HEK293 (cell line): ENCODE results near the gene UBR4.

Experiments used
- SALL2 ChIP-seq: fragments of 450-650 bp; formaldehyde crosslinking; IDR thresholded peaks from 2 replicates; pipeline ENCODE4 v1.5.0; 2017; ENCODE audit warnings: missing biosample characterization, mild to moderate bottlenecking, missing genetic modification characterization, borderline replicate concordance
- ZBTB20 ChIP-seq: fragments of 450-650 bp; formaldehyde crosslinking; IDR thresholded peaks from 2 replicates; pipeline ENCODE4 v1.5.1; 2016; ENCODE audit warnings: missing biosample characterization, missing genetic modification characterization
- ZNF221 ChIP-seq: fragments of 450-650 bp; formaldehyde crosslinking; IDR thresholded peaks from 2 replicates; pipeline ENCODE4 v1.5.1; 2017; ENCODE audit warnings: missing biosample characterization, missing genetic modification characterization, borderline replicate concordance
- TF ChIP-seq, protein P1 (sequence below): fragments of 450-650 bp; formaldehyde crosslinking; IDR thresholded peaks from 2 replicates; pipeline ENCODE4 v1.5.1; 2016; ENCODE audit warnings: missing biosample characterization, missing genetic modification characterization

DNA sequence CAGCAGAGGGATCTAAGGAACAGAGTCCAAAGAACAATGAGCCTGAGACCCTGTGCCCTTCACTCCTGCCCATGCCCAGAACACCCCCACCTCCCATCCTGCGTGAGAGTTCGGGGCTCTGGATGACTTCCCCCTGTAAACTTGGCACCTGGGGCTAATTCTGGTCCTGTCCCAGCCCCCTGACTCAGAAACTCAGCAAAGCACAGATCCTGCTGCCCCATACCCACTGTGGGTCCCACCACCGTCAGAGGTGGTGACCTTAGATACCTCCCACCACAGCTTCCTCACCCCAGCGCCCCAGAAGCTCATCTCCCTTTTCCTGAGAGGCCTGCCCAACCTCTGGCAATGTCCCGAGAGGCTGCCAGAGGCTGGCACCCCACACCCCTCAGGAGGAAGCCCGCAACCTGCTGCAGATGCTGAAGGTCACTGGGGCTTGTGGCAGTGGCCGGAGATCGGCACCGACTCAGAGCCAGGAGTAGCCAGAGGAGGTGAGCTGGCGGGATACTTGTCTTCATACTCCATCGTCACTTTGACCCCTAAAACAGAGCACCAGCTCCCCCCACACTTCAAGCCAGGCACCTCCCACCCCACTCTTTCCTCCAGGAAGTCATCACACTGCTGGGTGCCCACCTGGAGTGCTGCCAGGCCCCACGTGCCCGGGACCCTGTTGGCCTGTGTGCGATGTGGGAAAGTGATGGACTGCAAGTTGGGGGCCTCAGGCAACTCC, 142.0 kb downstream of the UBR4 start:
- TF ChIP-seq SALL2 (tag by site-specific recombination) (no peak), ZNF221 (tag by site-specific recombination) (no peak), ZBTB20 (tag by site-specific recombination) (no peak)
- TF ChIP-seq, protein P1, sequence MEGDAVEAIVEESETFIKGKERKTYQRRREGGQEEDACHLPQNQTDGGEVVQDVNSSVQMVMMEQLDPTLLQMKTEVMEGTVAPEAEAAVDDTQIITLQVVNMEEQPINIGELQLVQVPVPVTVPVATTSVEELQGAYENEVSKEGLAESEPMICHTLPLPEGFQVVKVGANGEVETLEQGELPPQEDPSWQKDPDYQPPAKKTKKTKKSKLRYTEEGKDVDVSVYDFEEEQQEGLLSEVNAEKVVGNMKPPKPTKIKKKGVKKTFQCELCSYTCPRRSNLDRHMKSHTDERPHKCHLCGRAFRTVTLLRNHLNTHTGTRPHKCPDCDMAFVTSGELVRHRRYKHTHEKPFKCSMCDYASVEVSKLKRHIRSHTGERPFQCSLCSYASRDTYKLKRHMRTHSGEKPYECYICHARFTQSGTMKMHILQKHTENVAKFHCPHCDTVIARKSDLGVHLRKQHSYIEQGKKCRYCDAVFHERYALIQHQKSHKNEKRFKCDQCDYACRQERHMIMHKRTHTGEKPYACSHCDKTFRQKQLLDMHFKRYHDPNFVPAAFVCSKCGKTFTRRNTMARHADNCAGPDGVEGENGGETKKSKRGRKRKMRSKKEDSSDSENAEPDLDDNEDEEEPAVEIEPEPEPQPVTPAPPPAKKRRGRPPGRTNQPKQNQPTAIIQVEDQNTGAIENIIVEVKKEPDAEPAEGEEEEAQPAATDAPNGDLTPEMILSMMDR, result no peak
